Naive thymus-derived CD4-positive, alpha-beta T cell (primary cell): Measurements from ENCODE around the gene POU2F2. TPM values are rescaled to one million over a fixed set of nuclear protein-coding genes. Genes with fewer than 3 reads are reported as not detected.
A peak's percentile ranks its signal among the peaks of the same experiment; 100 is the strongest.

Source experiments
- ATAC-seq: fragments of 150-1000 bp; cut with Tn5 transposase; 2 replicates; pipeline ENCODE4 v1.10.0; 2021; ENCODE audit warnings: mild to moderate bottlenecking, moderate library complexity
- CTCF ChIA-PET: fragments of 350-600 bp; sonication (Branson Sonifier 250); formaldehyde crosslinking; loops from one replicate; lab custom pipeline; 2021; ENCODE audit warnings: antibody characterized with exemption; lab: Charles Lee
- POLR2A ChIA-PET: fragments of 350-600 bp; sonication (Branson Sonifier 250); formaldehyde crosslinking; loops from one replicate; lab custom pipeline; 2021; ENCODE audit warnings: antibody characterized with exemption, inconsistent platforms; lab: Charles Lee
- DNase-seq, 9 donors: peaks; one replicate each; pipeline versions ENCODE4 v3.0.0 to v3.0.0-alpha.2; 2020 to 2022; ENCODE audit warnings: mixed read lengths in 1 of 9
- H3K27ac ChIP-seq: one replicate; pipeline ENCODE4 v1.7.0; 2013; ENCODE audit warnings: mild to moderate bottlenecking, low read depth, low read length, moderate library complexity
- H3K27me3 ChIP-seq, 2 donors: one replicate each; pipeline ENCODE4 v1.7.0; 2013; ENCODE audit warnings: low read length in 2 of 2, mild to moderate bottlenecking in 2 of 2, moderate library complexity in 2 of 2; ENCODE audit not compliant: control insufficient read depth in 2 of 2, insufficient read depth in 2 of 2
- H3K36me3 ChIP-seq, 3 experiments: 1 replicate in 2 of 3; 2 replicates in 1 of 3; pipeline ENCODE4 v1.7.0; 2013; ENCODE audit warnings: low read length in 3 of 3, mild to moderate bottlenecking in 3 of 3, moderate library complexity in 1 of 3; ENCODE audit not compliant: insufficient read depth in 3 of 3, control insufficient read depth in 2 of 3
- H3K4me1 ChIP-seq, 2 donors: one replicate each; pipeline ENCODE4 v1.7.0; 2013; ENCODE audit warnings: low read length in 2 of 2, mild to moderate bottlenecking in 2 of 2, moderate library complexity in 1 of 2; ENCODE audit not compliant: control insufficient read depth in 2 of 2, insufficient read depth in 2 of 2
- H3K4me3 ChIP-seq: 2 replicates; pipeline ENCODE4 v1.7.0; 2013; ENCODE audit warnings: mild to moderate bottlenecking, low read length
- H3K9me3 ChIP-seq, 3 experiments: 1 replicate in 2 of 3; 2 replicates in 1 of 3; pipeline ENCODE4 v1.7.0; 2013; ENCODE audit warnings: low read length in 3 of 3; ENCODE audit not compliant: control insufficient read depth in 2 of 3
- H3K27ac Mint-ChIP-seq, 9 donors: one replicate each; pipeline ENCODE4 v1.8.0; 2020 to 2022; ENCODE audit warnings: mixed read lengths in 9 of 9, mild to moderate bottlenecking in 8 of 9, moderate library complexity in 5 of 9, inconsistent platforms in 2 of 9
- H3K27me3 Mint-ChIP-seq, 5 donors: one replicate each; pipeline ENCODE4 v1.8.0; 2021 to 2022; ENCODE audit warnings: mixed read lengths in 5 of 5, mild to moderate bottlenecking in 1 of 5
- H3K36me3 Mint-ChIP-seq, 5 donors: one replicate each; pipeline ENCODE4 v1.8.0; 2020 to 2022; ENCODE audit warnings: mixed read lengths in 5 of 5, mild to moderate bottlenecking in 3 of 5, inconsistent platforms in 1 of 5
- H3K4me1 Mint-ChIP-seq, 7 donors: one replicate each; pipeline ENCODE4 v1.8.0; 2020 to 2022; ENCODE audit warnings: mixed read lengths in 7 of 7, mild to moderate bottlenecking in 3 of 7, inconsistent platforms in 1 of 7
- H3K4me3 Mint-ChIP-seq, 10 donors: one replicate each; pipeline ENCODE4 v1.8.0; 2020 to 2022; ENCODE audit warnings: mild to moderate bottlenecking in 10 of 10, mixed read lengths in 10 of 10, moderate library complexity in 6 of 10, inconsistent platforms in 2 of 10
- H3K9me3 Mint-ChIP-seq, 11 donors: one replicate each; pipeline ENCODE4 v1.8.0; 2020 to 2022; ENCODE audit warnings: mixed read lengths in 11 of 11, mild to moderate bottlenecking in 4 of 11, inconsistent platforms in 1 of 11, moderate library complexity in 1 of 11
- intact Hi-C, 2 donors: fragments of 100-400 bp; cut with micrococcal nuclease; formaldehyde crosslinking; loops; one replicate each; pipeline ENCODE4 v1.15.1; 2023
- polyA plus RNA-seq, 2 donors: library from polyadenylated mRNA; unstranded; fragments of 300-500 nt; fragmentation: Illumina TruSeq; gene quantifications; one replicate each; pipeline ENCODE4 v1.2.3, GENCODE V29; 2021
- total RNA-seq, 6 experiments: library from RNA in 5 of 6; stranded (reverse) in 5 of 6; gene quantifications; 1 replicate in 5 of 6; 2 replicates in 1 of 6; pipeline ENCODE4 v1.2.3 and lab custom pipeline; 2021 to 2026

POU2F2 gene
- total and polyA plus RNA-seq, 7 experiments from 2014 or later: 2.2 to 91.3 (median 33.4) TPM

DNA sequence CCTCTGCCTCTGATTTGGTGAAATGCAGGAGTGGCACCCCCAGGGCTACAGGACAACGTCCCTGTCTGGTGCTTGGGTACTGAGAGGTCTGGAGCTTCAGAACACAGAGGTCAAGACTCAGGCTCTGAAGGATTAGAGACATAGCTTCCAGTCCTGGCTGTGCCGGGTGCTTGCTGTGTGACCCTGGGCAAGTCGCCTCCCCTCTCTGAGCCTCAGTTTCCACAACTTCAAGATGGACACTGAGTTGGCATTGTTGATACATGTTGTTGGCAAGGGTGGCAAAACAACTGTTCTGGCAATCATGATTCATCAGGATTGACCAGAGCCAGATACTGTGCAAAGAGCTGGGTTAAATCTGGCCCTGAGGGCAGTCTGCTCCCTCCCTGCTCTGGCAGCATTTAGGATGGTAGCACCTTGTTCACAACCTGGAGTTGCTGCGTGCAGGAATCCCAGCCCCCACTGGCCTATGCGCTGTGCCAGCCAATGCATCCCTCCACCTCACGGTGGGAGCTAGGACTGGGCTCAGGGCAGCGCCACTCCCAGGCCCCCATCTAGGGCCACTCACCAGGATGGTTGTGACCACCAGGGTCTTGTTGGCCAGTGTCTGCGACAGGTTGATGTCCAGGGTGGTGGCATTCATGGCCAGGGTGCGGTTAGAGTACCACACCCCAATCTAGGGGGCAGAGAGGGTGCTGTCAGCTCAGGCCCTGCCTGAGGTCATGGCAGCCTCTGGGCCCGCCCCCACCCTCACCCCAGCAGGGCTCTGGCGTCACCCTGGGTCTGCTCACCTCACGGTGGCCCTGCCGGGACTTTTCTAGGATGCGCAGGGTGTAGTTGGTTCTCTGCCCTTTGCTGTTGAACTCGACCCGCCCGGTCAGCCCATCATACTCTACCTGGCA lies 79.0 kb downstream of the POU2F2 start:
- Mint-ChIP-seq H3K9me3 (no peaks in the 10 kb centered on the region), H3K4me3 (no peak overlapping the region), H3K27ac (no peak overlapping the region), H3K36me3 (peaks cover 0 to 2% (median 0%) of the 10 kb centered on the region in 5 donors), H3K27me3 (no peaks in the 10 kb centered on the region), H3K4me1 (peaks cover 5 to 8% (median 7%) of the 10 kb centered on the region in 7 donors)
- Histone ChIP-seq H3K9me3 (no peaks in the 10 kb centered on the region), H3K4me3 (no peak overlapping the region), H3K27ac (no peak overlapping the region), H3K36me3 (no peaks in the 10 kb centered on the region), H3K4me1 (peaks cover 0 to 5% of the 10 kb centered on the region in 2 donors), H3K27me3 (no peaks in the 10 kb centered on the region)
- CTCF ChIA-PET: no interaction called here
- intact Hi-C loops: no loop called here
- POLR2A ChIA-PET: interaction anchor here (0.6 kb wide), 1 partner anchor 23 kb away, joined by 3 read pairs; no protein-coding TSS in a partner anchor
- ATAC-seq (no peak), DNase-seq (no peak)

DNA sequence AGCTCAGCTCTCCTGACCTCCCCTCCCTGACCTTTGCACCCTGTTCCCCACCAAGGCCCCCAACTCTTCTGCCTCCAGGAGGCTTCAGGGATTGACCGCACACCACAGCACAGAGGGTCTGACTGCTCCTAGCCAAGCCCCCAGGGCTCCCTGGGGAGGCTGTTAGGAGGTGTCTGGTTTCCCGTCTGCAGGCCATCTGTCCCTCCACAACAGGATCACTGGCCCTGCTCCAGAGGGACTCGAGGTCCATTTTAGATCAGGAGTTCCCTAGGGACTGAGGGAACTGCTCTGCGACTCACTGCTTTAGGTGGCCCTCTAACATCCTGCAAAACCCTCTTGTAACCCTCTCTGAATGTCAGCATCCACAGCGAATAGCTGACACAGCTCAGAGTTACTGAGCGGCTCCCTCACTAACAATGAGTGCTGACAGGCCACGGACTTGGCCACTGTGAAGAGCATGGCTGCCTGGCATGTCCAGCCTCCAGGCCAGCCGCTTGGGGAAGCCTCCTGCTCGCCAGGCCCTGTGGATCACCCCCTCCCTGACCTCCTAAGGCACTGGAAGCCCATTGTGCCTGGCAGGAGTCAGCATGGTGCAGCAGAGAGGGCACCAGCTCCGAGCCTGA lies 79.9 kb downstream of the POU2F2 start:
- Histone ChIP-seq H3K4me3 (no peak overlapping the region), H3K27ac (no peak overlapping the region), H3K9me3 (no peaks in the 10 kb centered on the region), H3K36me3 (no peaks in the 10 kb centered on the region), H3K4me1 (peaks cover 0 to 5% of the 10 kb centered on the region in 2 donors), H3K27me3 (no peaks in the 10 kb centered on the region)
- ChIA-PET POLR2A (interaction anchor here (0.6 kb wide), 1 partner anchor 24 kb away, joined by 3 read pairs; no protein-coding TSS in a partner anchor), CTCF (interaction anchor here (0.7 kb wide), 1 partner anchor 410 kb away, joined by 3 read pairs; no protein-coding TSS in a partner anchor)
- Mint-ChIP-seq H3K36me3 (peaks cover 0 to 2% (median 0%) of the 10 kb centered on the region in 5 donors), H3K27ac (no peak overlapping the region), H3K4me3 (no peak overlapping the region), H3K4me1 (peaks cover 5 to 8% (median 7%) of the 10 kb centered on the region in 7 donors), H3K27me3 (no peaks in the 10 kb centered on the region), H3K9me3 (no peaks in the 10 kb centered on the region)
- ATAC-seq (no peak), DNase-seq (no peak)
- intact Hi-C loops: no loop called here

DNA sequence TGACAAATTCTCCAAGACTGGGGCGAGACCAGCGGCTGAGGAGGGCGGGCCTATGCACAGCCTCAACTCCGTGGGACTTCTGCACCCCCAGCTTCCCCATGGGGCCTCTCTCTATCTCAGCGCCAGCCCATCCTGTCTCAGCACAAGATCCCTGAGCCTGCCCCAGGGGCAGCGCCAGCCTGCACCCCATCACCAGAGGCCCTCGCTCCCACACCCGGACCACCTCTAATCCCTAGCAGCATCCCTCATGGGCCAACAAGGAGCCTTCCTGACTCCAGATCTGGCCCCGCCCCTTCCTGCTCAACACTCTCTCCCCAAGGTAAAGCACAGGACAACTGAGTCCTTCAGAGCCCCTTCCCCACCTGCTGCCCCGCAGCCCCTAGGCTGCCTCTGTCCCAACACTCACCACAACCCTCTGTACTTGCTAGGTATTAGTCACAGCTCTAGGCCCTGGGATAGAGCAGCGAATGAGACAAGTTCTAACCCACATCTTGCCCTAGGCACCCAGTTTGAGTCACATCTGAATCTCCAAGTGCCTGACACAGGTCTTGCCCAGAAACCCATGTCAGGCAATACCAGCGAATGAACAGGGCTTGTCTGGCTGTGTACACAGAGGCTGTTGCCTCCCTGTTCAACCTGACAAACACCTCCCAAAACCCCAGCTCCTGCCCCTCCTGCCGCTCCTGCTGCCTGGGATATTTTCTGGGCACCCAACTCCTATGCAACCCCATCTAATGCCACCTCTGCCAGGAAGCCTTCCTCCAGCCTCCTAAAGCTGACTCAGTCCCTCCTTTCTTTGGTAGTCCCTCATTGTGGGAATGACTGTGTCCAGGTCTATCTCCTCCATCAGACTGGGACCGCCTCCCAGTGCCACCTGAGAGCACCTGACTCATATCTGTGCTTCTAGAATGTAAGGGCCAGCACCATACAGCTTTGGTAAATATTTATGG lies 80.8 kb downstream of the POU2F2 start:
- Histone ChIP-seq H3K27me3 (no peaks in the 10 kb centered on the region), H3K36me3 (no peaks in the 10 kb centered on the region), H3K4me1 (peaks cover 0 to 5% of the 10 kb centered on the region in 2 donors), H3K27ac (no peak overlapping the region), H3K9me3 (no peaks in the 10 kb centered on the region), H3K4me3 (no peak overlapping the region)
- no peaks in the 10 kb centered on the region for H3K27me3 Mint-ChIP-seq
- no peak for ATAC-seq
- ChIA-PET POLR2A (no interaction called here), CTCF (interaction anchor here (0.7 kb wide), 1 partner anchor 409 kb away, joined by 3 read pairs; no protein-coding TSS in a partner anchor)
- peaks cover 5 to 8% (median 7%) of the 10 kb centered on the region in 7 donors for H3K4me1 Mint-ChIP-seq
- intact Hi-C loops: no loop called here
- H3K9me3 Mint-ChIP-seq: no peaks in the 10 kb centered on the region
- H3K4me3 Mint-ChIP-seq: no peak overlapping the region
- peak overlapping the region in 2 of 9 donors; percentile 25 to 50 for H3K27ac Mint-ChIP-seq
- peaks cover 0 to 2% (median 0%) of the 10 kb centered on the region in 5 donors for H3K36me3 Mint-ChIP-seq
- DNase-seq: no peak

DNA sequence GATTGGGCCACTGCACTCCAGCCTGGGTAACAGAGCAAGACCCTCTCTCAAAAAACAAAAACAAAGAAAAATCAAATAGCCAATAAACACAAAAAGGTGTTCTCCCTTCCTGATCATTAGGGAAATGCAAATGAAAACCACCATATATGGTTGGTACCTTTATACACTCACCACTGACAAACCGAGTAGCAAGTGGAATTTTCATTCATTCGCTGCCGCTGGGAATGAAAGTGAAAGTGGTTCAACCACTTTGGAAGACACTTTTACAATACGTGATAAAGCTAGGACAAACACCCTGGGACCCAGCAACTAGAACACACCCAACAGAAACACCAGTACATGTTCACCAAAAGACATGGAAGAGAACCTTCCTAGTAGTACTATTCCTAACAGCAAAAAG lies 83.3 kb downstream of the POU2F2 start:
- no peaks in the 10 kb centered on the region for H3K36me3 ChIP-seq
- ChIA-PET CTCF (no interaction called here), POLR2A (no interaction called here)
- peak overlapping the region; percentile 4 for H3K4me3 ChIP-seq
- H3K4me1 ChIP-seq: peaks cover 0 to 5% of the 10 kb centered on the region in 2 donors
- H3K27me3 Mint-ChIP-seq: peaks cover 0 to 5% (median under 1%) of the 10 kb centered on the region in 5 donors
- no peak overlapping the region for H3K27ac ChIP-seq
- peaks cover 5 to 8% (median 7%) of the 10 kb centered on the region in 7 donors for H3K4me1 Mint-ChIP-seq
- DNase-seq (no peak), ATAC-seq (no peak)
- H3K4me3 Mint-ChIP-seq: peak overlapping the region; percentile 14 to 84 (median 73)
- peak overlapping the region in 6 of 9 donors; percentile 5 to 74 (median 42) for H3K27ac Mint-ChIP-seq
- no peaks in the 10 kb centered on the region for H3K9me3 ChIP-seq
- no peaks in the 10 kb centered on the region for H3K9me3 Mint-ChIP-seq
- intact Hi-C loops: no loop called here
- H3K36me3 Mint-ChIP-seq: peaks cover 0 to 2% (median 0%) of the 10 kb centered on the region in 5 donors
- no peaks in the 10 kb centered on the region for H3K27me3 ChIP-seq

DNA sequence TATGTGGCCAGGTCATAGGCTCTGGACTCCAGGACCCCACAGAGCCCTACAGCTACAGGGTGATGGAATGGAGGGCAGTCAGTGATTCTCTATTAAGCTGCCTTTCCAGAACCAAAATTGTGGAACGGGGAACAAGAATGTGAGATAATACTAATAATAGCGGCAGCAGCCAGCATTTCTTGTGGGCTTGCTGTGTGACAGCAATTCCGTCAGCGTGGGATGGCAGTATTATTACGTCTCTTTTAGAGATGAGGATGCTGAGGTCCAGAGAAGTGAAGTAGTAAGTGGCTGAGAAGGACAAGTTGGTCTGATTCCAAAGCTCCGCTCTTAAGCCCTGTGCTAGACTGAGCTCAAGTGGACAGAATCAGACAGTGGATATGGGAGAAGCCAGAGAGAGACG lies 86.7 kb downstream of the POU2F2 start:
- Histone ChIP-seq H3K9me3 (no peaks in the 10 kb centered on the region), H3K27me3 (no peaks in the 10 kb centered on the region), H3K27ac (no peak overlapping the region), H3K4me3 (no peak overlapping the region), H3K4me1 (peaks cover 0 to 5% of the 10 kb centered on the region in 2 donors), H3K36me3 (no peaks in the 10 kb centered on the region)
- H3K9me3 Mint-ChIP-seq: no peaks in the 10 kb centered on the region
- peaks cover 0 to 5% (median 2%) of the 10 kb centered on the region in 5 donors for H3K27me3 Mint-ChIP-seq
- intact Hi-C loops: no loop called here
- H3K4me1 Mint-ChIP-seq: peaks cover 5 to 8% (median 7%) of the 10 kb centered on the region in 7 donors
- no peak overlapping the region for H3K27ac Mint-ChIP-seq
- H3K36me3 Mint-ChIP-seq: peaks cover 0 to 2% (median 0%) of the 10 kb centered on the region in 5 donors
- DNase-seq (no peak), ATAC-seq (no peak)
- CTCF ChIA-PET: interaction anchor here (0.8 kb wide), 1 partner anchor 26 kb away, joined by 3 read pairs; no protein-coding TSS in a partner anchor
- H3K4me3 Mint-ChIP-seq: peak overlapping the region in 1 of 10 donors; percentile 42
- POLR2A ChIA-PET: no interaction called here
